ENCODE results near the gene NEURL2.
A peak's percentile ranks its signal among the peaks of the same experiment; 100 is the strongest.

The NEURL2 gene

DNA sequence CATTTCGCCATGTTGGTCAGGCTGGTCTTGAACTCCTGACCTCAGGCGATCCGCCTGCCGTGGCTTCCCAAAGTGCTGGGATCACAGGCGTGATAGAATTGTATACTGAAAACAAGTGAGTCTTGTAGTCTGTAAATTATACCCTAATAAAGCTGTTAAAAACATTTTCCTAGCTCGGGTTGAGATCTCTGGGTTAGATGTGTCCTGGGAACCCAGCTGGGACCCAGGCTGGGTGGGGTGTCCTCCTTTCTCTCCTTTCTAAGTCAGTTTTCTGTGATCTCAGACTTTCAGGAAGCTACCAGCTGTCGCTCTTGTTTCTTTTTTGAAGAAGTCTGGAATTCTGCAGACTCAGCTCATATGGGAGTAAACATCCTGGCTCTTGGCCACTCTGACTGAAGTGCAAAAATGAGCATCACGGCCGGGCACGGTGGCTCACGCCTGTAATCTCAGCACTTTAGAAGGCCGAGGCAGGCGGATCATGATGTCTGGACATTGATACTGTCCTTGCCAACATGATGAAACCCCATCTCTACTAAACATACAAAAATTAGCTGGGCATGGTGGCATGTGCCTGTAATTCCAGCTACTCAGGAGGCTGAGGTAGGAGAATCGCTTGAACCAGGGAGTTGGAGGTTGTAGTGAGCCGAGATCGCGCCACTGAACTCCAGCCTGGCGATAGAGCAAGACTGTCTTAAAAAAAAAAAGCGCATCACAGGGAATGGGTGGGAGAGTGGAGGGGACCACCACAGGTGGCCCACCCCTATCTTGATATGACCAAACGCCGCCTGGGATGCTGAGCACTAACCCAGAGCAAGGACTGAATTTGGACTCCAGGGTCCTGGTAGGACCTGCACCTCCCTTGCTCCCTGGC lies 33.6 kb upstream of the NEURL2 start:
- no peaks in the 10 kb centered on the region for H3K36me3 Mint-ChIP-seq
- H3K27me3 Mint-ChIP-seq, result peaks cover 1% of the 10 kb centered on the region
- H3K27ac Mint-ChIP-seq, result no peak overlapping the region
- peaks cover 8% of the 10 kb centered on the region for H3K4me1 Mint-ChIP-seq
- H3K9me3 Mint-ChIP-seq, result no peaks in the 10 kb centered on the region
- H3K4me3 Mint-ChIP-seq, result no peak overlapping the region

DNA sequence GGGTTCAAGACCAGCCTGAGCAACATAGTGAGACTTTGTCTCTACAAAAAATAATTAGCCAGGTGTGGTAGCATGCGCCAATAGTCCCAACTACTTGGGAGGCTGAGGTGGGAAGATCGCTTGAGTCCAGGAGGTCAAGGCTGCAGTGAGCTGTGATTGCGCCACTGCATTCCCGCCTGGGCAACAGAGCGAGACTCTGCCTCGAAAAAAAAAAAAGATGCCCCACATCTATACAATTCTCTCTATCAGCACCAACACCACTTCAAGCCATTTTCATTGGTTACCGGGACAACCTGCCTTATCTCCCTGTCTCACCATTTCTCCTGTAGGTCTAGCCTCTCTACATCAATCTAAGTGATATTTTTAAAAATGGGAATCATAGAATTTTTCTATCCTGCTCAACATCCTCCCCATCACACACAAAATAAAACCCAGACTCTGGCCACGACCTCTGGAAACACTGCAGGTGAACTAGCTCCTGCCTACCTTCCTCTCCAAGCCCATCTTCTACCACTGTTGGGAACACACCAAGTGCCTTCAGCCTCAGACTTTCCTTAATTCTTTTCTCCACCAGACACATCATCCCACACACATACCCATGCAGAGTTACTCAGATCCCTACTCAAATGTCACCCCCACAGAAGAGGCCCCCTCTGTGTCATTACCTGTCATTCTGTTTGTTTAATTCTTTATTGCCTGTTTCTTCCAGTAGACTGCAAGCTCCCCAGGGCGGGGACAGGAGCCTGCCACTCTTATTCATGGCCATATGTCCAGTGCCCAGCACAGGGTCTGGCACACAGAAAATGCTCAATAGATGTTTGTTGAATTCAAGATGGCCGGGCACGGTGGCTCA lies 30.6 kb upstream of the NEURL2 start:
- no peaks in the 10 kb centered on the region for H3K36me3 Mint-ChIP-seq
- no peak overlapping the region for H3K4me3 Mint-ChIP-seq
- peaks cover 8% of the 10 kb centered on the region for H3K4me1 Mint-ChIP-seq
- peak overlapping the region; percentile 43 for H3K27ac Mint-ChIP-seq
- H3K27me3 Mint-ChIP-seq, result peaks cover 3% of the 10 kb centered on the region
- no peaks in the 10 kb centered on the region for H3K9me3 Mint-ChIP-seq

DNA sequence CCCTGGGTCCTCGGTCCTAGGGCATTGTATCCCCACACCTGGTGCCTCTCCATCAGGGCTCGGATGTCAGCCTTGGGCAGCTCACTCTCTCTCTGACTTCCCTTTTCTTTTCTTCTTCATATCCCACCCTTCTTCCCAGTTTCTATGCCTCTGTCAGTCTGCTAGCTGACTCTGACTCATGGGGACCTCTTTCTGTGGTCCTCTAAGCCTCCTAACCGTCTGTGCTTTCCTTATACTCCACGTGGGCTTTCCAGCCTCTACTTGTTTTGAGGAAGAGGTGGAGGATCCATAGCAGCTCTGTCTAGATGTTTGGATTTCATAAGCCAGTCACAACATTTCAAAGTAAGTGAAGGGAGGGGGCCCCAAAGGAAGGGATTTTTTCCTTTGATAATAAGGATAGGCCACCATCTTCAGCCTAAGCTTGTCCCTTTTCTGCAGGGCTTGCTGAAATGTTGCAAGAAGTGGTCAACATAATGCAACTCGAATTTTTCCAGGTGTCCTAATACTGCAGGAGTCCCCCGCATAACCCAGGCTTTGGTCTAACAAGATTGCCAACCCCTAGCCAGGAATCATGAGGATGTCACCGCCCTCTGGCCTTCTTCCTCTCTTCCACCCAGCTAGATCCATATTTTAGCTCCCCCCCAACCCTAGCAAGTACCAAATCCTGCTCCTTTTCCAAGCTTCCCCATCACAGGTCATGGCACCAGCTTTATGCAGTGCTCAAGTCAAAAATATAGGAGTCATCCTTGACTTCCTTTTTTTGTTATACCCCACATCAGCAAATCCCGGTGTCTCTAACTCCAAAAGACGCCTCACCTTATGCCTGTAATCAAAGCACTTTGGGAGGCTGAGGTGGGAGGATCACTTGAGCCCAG lies 29.7 kb upstream of the NEURL2 start:
- Mint-ChIP-seq H3K27ac (no peak overlapping the region), H3K27me3 (peaks cover 6% of the 10 kb centered on the region), H3K36me3 (no peaks in the 10 kb centered on the region)

DNA sequence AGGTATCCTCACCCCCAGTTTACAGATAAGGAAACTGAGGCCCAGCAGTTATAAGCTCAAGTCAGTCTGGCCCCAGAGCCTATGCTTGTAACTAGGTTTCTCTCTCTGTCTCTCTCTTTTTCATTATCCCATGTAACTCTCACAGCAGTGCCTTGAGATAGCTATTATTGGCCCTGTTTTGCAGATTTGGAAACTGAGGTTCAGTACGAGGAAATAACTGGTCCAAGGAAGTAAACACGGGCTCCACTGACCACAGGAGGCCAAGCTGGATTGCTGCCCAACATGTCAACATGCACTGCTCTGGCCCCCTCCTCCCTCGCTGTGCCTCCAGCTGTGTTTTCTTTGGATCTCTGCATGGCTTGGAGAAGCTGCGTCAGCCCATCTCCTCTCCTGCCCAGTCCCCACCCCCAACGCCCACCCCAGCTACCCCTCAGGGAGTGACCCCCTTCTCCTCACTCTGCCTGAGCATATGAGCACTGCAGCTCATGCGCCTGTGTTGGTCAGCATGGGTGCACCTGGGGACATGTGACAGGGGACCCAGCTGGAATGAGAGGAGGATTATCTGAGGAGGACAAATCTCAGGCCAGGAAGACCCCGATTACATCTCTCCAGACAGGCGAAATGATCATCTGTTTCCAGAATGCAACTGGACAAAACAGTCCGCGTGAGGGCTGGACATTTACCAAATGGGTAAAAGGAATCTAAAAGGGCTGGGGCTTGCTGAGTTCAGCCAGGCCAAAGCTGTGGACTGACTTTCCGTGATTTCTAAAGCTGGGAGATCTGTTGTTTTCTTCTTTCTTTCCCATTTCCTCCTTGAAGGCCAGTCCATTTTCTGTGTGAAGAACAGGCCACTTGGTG lies 28.8 kb upstream of the NEURL2 start:
- Mint-ChIP-seq H3K4me1 (peaks cover 8% of the 10 kb centered on the region), H3K9me3 (no peaks in the 10 kb centered on the region), H3K36me3 (no peaks in the 10 kb centered on the region), H3K27me3 (peaks cover 8% of the 10 kb centered on the region), H3K27ac (no peak overlapping the region), H3K4me3 (no peak overlapping the region)

More for the DNA sequence above, 29.7 kb upstream of the NEURL2 start:
- Mint-ChIP-seq H3K4me1 (peaks cover 8% of the 10 kb centered on the region), H3K4me3 (no peak overlapping the region), H3K9me3 (no peaks in the 10 kb centered on the region)

DNA sequence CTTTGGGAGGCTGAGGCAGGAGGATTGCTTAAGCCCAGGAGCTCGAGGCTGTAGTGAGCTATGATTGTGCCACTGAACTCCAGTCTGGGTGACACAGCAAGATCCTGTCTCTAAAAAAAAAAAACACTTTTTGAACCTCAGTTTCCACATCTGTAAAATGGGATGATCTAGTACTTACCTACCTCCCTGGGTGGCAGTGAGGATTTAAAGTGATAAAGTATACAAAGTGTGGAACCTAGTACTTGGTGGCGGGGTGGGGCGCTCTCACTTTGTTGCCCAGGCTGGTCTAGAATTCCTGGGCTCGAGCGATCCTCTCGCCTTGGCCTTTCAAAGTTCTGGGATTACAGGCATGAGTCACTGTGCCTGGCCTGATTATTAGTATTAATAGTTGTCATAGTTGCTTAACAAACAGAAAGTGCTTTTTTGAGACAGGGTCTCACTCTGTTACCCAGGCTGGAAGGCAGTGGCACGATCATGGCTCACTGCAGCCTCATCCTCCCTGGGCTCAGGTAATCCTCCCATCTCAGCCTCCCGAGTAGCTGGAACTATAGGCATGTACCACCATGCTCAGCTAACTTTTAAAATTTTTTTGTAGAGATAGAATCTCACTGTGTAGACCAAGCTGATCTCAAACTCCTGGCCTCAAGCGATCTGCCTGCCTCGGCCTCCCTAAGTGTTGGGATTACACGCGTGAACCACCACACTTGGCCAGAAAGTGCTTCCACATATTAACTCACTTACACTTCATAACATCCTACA lies 27.9 kb upstream of the NEURL2 start:
- H3K27me3 Mint-ChIP-seq, result peaks cover 13% of the 10 kb centered on the region
- H3K9me3 Mint-ChIP-seq, result no peaks in the 10 kb centered on the region
- peaks cover 4% of the 10 kb centered on the region for H3K4me1 Mint-ChIP-seq
- no peak overlapping the region for H3K27ac Mint-ChIP-seq
- H3K36me3 Mint-ChIP-seq, result no peaks in the 10 kb centered on the region
- no peak overlapping the region for H3K4me3 Mint-ChIP-seq

DNA sequence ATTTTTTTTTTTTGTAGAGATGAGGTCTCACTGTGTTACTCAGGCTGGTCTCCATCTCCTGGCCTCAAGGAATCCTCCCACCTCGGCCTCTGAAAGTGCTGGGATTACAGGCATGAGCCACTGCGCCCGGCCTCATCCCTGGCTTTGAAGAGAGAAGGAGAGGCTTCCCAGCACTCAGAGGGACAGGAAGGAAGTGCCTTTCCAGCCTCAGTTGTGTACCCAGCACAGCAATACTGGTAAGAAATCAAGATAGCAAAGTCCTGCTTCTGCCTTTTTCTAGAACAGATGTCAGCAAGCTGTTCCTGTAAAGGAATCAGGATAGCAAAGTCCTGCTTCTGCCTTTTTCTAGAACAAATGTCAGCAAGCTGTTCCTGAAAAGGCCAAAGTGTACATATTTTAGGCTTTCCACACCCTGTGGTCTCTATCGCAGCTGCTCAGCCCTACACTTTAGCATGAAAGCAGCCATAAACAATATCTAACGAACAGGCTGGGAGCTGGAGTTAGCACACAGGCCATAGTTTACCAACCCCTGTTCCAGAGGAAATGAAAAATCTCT lies 27.3 kb upstream of the NEURL2 start:
- H3K36me3 Mint-ChIP-seq, result no peaks in the 10 kb centered on the region
- peaks cover 4% of the 10 kb centered on the region for H3K4me1 Mint-ChIP-seq
- H3K27ac Mint-ChIP-seq, result no peak overlapping the region
- H3K27me3 Mint-ChIP-seq, result peaks cover 13% of the 10 kb centered on the region
- H3K9me3 Mint-ChIP-seq, result no peaks in the 10 kb centered on the region
- H3K4me3 Mint-ChIP-seq, result no peak overlapping the region

DNA sequence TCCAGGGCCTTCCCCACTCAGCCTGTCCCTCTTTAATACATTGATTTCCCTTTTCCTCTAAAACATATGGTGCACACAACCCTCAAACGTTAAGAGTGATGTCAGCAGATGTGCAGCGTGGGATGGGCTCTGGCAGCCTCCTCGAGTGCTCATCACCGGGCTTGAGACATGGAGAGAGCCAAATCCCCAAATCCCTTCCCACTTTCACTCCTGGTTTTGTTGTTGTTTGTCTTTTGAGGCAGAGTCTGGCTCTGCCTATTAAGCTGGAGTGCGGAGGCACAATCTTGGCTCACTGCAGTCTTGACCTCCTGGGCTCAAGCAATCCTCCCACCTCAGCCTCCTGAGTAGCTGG lies 26.8 kb upstream of the NEURL2 start:
- Mint-ChIP-seq H3K4me3 (no peak overlapping the region), H3K9me3 (no peaks in the 10 kb centered on the region), H3K27ac (no peak overlapping the region), H3K36me3 (no peaks in the 10 kb centered on the region), H3K4me1 (peaks cover 4% of the 10 kb centered on the region), H3K27me3 (peaks cover 15% of the 10 kb centered on the region)

DNA sequence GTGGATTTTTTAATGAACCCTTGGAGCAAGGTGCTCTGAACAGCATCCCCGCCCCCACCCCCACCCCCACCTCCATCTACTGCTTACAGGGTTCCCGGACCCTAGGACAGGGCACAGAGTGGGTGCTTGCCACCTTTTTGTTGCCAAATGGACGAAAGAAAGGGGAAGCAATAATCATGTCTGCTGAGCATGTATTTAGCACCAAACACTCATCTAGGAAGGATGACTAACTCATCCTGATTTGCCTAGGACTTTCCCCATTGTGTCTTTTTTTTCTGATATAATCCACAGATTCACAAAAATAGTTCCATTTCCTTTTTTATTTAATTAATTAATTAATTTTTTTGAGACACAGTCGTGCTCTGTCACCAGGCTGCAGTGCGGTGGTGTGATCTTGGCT lies 22.1 kb upstream of the NEURL2 start:
- peaks cover 14% of the 10 kb centered on the region for H3K27me3 Mint-ChIP-seq

DNA sequence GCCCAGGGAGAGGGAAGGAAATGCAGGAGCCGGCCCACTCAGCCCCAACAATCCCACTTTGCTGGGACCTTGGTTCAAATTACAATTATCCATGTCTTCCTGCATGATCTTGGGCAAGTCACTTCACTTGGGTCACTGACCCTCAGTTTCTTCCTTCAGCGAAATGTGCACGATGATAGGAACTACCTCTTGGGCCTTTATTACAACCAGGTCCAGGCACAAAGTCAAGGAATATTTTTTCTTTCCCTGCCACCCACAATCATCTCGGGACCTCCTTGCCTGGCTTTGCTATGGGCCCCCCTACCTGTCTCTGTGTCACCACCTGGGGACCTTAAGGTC lies 21.3 kb upstream of the NEURL2 start:
- H3K36me3 Mint-ChIP-seq, result no peaks in the 10 kb centered on the region
- peaks cover 14% of the 10 kb centered on the region for H3K27me3 Mint-ChIP-seq
- H3K27ac Mint-ChIP-seq, result no peak overlapping the region
- H3K4me1 Mint-ChIP-seq, result peaks cover 17% of the 10 kb centered on the region
- H3K9me3 Mint-ChIP-seq, result no peaks in the 10 kb centered on the region
- H3K4me3 Mint-ChIP-seq, result peak overlapping the region; percentile 59

More for the DNA sequence above, 22.1 kb upstream of the NEURL2 start:
- peak overlapping the region; percentile 30 for H3K4me3 Mint-ChIP-seq
- H3K27ac Mint-ChIP-seq, result no peak overlapping the region
- no peaks in the 10 kb centered on the region for H3K36me3 Mint-ChIP-seq
- no peaks in the 10 kb centered on the region for H3K9me3 Mint-ChIP-seq
- H3K4me1 Mint-ChIP-seq, result peaks cover 17% of the 10 kb centered on the region

DNA sequence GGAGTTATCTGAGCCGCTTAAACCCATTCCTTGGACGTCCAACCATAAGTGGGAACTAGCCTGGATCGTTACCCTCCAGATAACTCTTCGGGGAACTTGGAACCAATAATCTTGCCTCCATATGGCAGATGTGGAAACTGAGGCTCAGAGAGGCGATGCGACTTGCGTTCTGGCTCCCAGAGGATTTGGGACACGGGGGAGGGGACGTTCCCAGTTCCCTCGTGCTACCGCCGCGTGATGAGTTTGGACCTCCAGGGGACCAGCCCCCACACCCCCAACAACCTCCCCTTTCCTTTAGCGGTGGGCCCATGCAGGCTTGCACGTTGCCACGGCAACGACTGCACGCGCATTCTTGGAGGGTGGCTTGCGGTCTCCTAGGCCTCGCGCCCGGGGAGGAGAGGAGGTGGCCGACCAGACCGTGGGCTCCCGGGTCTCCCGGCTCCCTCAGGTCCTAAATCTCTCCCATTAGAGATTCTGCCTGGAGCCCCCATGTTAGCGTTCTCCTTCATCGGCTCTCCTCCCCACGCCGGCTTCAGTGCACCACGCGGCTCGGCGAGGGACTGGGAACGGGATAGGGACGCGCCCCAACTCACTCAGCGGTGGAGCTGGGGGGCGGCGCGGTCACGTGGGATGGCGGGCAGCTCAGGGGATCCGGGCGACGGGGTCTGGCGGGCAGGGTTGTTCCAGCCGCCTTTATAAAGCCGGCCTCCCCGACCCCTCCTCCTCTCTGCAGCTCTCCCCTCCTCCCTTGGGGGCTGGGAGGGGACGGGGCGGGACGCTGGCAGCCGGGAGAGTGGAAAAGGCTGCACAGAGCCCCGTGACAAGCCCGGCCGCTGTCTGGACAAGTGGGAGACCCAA lies 20.7 kb upstream of the NEURL2 start, which contains the start of gene PLTP:
TSS of gene PLTP (minus strand) at position 670 of the 858 bp plus-strand sequence. CDS start 703 bp downstream, outside the sequence.
- no peak within 1 kb of the TSS for H3K27ac Mint-ChIP-seq
- no peaks in the 10 kb centered on the region for H3K9me3 Mint-ChIP-seq
- H3K36me3 Mint-ChIP-seq, result no peaks in the 10 kb centered on the region
- H3K4me1 Mint-ChIP-seq, result peaks cover 17% of the 10 kb centered on the region
- peaks cover 12% of the 10 kb centered on the region for H3K27me3 Mint-ChIP-seq
- peak within 1 kb of the TSS; percentile 85 for H3K4me3 Mint-ChIP-seq

DNA sequence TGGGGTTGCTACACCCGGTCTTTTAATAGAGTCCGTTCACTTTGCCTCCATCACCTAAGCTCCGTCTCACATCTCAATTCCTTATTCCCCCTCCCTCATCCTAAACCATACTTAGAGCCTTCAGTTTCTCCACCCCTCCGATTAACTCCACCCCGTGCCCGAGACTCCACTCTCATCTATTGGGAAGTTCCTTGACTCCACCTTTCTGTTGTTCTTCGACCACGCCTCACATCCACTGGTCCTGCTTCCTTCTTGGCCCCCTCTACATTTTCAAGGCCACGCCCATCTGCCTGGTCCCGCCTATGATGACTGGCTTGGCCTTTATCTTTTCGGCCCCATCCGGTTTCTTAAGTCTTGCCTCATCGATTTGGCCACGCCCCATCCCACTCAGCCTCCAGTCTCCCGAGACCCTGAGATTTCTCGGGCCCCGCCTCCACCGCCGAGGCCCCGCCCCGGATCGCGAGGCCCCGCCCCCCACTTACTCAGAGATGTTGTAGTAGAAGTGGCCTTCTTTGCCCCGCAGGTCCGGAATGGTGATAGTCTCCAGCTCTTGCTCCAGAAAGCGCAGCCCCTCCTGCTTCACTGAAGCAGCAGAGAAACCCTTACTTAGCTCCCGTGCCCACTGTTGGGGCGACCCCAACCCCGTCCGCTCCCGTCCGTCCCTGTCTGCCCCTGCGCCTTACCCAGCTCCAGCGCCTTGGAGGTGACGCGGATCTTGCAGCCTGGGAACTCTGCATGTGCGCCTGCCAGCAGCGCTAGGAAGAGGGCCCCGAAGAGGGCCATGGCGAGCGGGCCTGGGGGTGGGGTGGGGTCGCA lies 19.9 kb upstream of the NEURL2 start:
- H3K27me3 Mint-ChIP-seq, result peaks cover 9% of the 10 kb centered on the region
- H3K4me1 Mint-ChIP-seq, result peaks cover 17% of the 10 kb centered on the region
- H3K4me3 Mint-ChIP-seq, result peak overlapping the region; percentile 85
- no peak overlapping the region for H3K27ac Mint-ChIP-seq
- no peaks in the 10 kb centered on the region for H3K9me3 Mint-ChIP-seq
- H3K36me3 Mint-ChIP-seq, result no peaks in the 10 kb centered on the region

DNA sequence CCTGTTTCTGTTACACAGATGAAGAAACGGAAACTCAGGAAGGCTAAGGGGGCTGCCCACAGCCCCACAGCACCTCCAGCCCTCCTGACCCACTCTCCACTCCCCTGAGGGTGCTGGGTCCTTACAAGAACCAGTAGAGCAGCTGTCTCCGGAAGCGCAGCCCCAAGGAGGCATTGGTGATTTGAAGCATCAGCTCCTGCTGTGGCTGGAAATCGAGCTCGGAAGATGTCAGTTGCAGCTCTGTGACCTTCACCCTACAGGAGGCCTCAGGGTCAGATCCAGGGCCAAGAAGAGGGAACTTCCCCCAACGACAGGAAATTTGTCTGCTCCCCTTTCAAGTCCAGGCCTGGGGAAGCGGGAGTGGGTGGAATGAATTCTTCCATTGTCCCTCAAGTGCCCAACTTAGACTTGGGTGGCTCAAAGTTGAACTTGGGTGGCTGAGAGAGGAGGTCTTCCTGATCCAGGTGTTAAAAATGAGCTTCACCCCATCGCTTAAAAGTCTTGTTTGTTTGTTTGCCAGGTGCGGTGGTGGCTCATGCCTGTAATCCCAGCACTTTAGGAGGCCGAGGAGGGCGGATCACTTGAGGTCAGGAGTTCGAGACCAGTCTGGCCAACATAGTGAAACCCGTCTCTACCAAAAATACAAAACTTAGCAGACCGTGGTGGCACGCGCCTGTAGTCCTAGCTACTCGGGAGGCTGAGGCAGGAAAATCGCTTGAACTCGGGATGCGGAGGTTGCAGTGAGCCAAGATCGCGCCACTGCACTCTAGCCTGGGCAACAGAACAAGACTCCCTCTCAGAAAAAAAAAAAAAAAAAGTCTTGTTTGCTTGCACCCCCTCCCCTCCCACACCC lies 19.0 kb upstream of the NEURL2 start:
- H3K27me3 Mint-ChIP-seq, result peaks cover 7% of the 10 kb centered on the region
- peaks cover 17% of the 10 kb centered on the region for H3K4me1 Mint-ChIP-seq
- no peaks in the 10 kb centered on the region for H3K9me3 Mint-ChIP-seq
- no peak overlapping the region for H3K27ac Mint-ChIP-seq
- H3K4me3 Mint-ChIP-seq, result peak overlapping the region; percentile 85
- no peaks in the 10 kb centered on the region for H3K36me3 Mint-ChIP-seq
